Right kidney (tissue), 1 donor: Measurements from ENCODE around the gene TTC3.

ENCODE experiments used
- DNase-seq: peaks from one replicate; pipeline ENCODE4 v3.0.0-alpha.2; 2016

Gene TTC3

GRCh38 chr21:37223804-37224345 is 150.8 kb downstream of the TTC3 start:
- no peak for DNase-seq

DNA sequence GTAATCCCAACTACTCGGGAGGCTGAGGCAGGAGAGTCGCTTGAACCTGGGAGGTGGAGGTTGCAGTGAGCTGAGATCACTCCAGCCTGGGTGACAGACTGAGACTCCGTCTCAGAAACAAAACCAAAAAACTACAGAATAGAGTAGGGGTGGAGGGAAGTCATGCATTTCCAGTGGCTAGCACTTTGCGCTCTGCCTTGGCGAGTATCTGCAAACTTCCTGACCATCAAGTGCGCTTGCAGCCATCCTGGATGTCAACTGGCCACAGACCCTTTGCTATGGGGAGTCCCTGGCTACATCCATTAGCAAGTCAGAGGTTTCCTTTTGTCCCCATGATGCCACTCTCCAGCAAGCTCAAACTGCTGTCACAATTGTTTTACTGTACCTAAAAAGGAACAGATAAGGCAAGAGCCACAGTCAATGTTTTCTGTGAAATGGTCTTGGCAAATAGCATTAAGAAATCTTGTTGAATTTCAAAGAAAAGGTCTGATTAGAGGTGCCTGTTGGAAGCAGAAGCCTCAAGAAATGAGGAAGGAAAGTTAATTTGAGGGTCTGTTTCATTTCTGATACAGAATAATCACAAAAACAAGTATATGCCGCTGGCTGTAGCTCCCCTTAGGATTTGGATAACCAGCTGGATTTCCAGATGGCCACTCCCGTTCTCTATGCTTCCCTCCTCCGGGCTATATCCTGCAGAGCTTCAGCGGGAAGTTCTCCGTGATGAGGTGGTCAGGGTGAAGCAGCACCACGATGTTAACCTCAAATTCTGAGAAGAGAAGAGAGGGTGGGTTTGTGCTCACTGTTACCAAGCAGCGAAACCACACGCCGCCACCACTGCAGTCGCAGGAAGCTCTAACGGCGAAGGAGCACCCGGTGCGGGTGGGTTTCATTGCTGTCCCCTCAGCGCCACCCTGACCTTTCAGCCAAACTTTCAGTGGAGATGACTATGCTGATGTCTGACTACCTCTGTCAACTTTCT is 152.1 kb downstream of the TTC3 start:
- DNase-seq: no peak

DNA sequence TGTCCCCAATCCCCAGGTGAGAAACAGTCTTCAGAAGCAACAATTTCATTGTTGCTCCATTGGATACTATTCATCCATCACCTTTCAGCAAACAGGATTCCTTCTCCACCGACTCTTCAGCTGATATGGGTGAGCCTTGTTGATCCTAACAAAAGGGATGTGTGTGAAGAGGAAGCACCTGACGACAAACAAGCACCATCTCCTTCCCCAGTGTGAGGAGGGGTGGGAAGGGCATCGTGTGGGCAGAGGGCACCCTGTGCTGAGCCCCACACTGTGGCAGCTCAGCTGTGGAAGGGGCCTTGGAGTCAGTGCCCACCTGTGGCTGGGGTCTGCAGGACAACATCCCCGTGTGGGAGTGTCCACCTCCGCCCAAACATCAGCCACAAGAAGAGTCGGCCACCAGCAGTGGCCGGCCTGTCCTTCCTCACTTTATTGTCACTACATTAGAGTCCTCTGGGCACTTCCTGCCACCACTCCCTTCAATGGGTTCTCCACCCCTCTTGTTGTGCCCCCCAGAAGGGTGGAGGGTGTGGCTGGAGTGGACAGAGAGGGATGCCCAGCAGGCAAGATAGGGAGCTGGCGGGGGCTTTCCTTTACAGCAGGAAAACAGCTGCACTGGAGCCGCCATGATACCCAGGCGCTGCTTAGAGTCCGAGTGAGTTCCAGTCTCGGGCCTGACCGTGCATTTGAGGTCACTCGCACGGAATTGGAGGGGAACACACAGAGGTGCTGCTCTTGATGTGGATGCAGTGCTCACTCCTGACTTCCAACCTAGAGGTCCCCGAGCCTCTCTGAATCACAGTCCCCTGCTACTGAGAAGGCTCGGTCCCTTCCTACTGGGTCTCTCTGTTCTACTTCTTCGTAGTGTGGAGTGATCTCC is 153.2 kb downstream of the TTC3 start:
- DNase-seq: no peak

- DNase-seq: no peak
These were observed 154.3 kb downstream of the TTC3 start for GRCh38 chr21:37227071-37228002.

DNA sequence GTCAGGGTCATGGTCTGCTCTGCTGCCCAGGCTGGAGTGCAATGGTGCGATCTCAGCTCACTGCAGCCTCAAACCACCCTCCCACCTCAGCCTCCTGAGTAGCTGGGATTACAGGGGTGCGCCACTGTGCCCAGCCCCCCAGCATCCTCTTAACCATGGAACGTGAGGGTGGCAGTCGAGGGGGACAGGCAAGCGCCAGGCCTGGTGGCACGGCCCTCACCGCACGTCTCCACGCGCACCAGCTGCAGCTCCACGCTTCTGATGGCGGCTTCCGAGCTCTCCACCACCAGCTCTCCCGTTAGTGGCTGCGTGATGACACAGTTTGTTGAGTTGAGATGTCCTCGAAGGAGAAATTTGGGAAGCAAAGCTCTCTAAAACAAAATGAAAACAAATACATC is 154.9 kb downstream of the TTC3 start:
- no peak for DNase-seq

- DNase-seq: no peak
These were observed 157.7 kb downstream of the TTC3 start for GRCh38 chr21:37230632-37231248.

GRCh38 chr21:37231249-37231645 is 158.2 kb downstream of the TTC3 start:
- no peak for DNase-seq

DNA sequence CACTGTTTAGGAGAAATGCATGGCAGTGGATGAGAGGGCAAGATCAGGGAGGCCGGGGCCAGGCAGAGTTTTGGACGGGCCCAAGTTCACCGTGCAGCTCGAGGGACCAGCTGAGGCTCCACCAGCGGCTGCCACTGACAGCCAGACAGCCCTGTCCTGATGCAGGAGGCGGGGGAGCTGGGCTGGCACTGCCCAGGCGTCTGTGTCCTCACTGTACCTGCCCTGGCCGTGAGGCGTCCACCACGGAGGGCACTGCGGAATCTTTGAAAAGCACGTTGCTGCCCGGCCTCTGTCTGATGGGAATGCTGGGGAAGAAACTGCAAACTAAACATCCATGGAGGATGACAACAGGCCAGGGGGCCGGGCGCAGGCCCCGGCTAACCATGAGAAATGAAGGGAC is 158.6 kb downstream of the TTC3 start:
- no peak for DNase-seq

GRCh38 chr21:37232274-37233018 is 159.4 kb downstream of the TTC3 start:
- DNase-seq: no peak

DNA sequence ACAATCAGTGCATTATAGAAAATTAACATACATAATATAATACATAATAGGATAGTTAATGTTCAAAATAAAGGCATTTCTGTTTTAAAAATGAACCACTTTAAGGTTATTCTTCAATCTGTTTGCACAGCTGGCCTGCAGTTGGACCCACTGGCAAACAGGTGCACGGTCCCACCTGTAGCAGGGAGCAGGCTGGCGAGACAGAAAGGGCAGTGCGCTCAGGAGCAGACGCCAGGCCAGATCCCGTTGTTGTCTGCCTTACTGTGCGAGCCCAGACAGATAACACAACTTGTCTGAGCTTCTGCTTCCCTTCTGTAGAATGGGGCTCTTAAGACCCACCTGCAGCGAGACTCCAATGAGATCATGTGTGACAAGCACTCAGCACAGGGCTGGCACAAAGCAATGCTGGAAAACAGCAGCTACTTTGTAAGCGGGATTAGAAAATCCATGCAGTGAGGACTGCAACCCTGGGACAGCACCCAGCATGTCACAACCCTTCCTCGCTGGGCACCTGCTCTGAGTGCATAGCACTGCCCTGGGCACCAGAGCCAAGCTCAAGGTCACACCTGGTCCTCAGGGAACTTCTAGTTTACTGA is 160.6 kb downstream of the TTC3 start:
- DNase-seq: no peak

GRCh38 chr21:37237346-37237745 is 164.3 kb downstream of the TTC3 start:
- no peak for DNase-seq

DNA sequence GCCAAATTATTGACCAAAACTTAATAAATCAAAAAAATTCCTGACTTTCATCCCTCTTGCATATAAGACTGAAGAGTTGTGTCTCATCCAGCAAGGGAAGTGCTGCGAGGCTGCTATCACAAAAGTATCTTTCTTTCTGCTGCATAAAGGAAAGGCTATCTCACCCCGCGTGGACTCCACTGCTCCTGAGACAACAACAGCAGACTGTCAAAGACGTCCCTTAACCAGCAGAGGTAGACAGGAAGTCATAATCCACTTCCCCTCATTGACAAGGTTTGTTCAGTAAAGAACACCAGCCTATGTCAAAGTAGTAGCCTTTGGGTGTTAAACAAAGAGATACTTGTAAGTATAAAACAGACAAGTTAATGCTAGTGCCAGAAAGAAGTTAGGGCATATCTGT is 164.7 kb downstream of the TTC3 start:
- DNase-seq: no peak

- DNase-seq: no peak
These were observed 167.9 kb downstream of the TTC3 start for GRCh38 chr21:37240978-37241377.

- no peak for DNase-seq
These were observed 168.4 kb downstream of the TTC3 start for GRCh38 chr21:37241426-37241825.

DNA sequence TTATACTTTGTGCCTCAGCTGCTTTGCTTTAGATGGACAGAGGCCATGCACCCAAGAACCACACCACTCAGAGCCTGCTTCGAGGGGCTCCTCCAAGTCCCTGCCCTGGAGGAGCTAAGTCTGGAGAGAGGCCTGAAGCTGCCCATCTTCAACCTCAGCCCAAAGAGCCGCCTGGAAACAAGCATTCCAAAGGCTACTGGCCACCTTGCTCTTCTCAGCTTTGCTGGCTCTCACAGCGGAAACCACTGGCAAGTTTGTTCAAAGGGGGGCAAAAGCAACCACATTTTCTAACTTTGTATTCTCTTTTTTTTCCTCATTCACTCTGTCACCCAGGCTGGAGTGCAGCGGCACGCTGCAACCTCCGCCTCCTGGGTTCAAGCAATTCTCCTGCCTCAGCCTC is 170.9 kb downstream of the TTC3 start:
- DNase-seq: no peak

DNA sequence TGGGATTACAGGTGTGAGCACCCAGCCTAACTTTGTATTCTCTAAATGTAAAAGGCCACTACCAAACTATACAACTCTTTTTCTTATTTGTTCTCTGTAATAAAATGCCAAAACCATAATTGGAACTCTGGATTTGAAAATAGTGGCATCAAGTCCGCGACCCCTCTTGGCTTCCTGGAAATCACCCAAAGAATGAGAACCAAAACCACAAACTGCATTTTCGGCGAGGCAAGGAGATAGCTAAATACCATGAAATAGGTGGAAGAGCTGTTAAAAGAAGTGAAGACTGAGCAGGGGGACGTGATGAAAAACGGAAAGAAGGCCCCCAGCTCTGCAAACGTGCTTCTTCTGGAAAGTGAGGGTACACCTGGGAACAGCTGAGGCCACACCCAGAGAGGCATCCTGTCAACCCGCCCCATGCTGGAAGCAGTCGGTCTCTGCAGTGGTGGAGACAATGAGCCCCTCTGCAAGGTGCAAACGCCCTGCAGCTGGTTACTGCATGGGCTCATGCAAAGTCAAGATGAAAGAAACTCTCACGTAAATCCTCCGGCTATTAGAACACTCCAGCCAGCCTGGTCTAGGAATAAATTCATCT is 171.5 kb downstream of the TTC3 start:
- DNase-seq: no peak

GRCh38 chr21:37245151-37245550 is 172.1 kb downstream of the TTC3 start:
- DNase-seq: no peak

DNA sequence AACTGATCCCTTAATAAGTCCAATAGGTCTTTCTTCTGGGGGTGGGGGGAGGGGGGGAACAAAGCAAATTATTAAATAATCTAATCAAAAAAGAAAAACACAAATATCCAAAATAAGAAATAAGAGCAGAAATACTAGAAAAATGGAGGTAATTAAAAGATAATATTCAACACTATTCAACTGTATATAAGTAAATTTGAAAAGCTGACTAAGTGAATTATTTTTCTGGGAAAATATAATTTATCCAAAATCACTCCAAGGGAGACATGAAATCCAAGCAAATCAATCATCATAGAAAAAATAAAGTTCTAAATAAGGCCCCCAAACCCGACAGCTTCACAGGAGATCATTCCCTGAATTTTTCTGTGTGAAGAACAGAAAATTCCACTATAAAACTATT is 175.2 kb downstream of the TTC3 start:
- DNase-seq: no peak

DNA sequence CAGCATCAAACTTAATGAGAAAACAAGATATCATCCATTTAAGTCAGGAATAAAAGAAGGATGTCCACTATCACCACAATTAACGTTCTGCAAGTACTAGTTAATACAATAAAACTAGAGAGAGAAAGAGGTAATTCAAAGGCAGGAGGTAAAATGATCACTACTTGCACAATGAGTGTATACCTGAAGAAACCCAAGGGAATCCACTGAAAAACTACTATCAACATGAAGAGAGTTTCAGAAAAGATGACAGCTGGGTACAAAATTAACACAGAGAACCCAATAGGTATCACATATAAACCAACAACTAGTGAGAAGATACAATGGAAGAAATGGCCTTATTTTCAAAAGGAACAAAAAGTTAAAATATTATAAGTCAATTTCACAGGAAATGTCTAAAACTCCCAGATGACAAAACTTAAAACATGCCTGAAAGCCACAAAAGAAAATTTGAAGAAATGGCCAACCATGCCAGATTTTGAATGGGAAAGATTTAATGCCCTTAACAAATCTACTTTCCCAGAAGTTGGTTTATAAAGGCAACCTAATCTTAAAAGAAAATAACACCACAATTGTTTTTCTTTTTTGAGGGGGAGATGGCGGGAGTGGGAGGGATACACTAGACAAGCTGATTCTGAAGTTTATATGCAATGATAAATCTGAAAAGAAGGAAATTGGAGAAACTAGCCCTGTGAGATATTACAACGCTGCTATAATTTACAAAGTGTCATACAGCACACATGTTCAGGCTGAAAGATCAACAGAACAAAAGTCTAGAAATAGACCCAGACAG is 176.3 kb downstream of the TTC3 start:
- no peak for DNase-seq
